GM18511 (cell line): ENCODE measurements around the gene CTAGE1.
"Not testable (repeated sequence)": the region's sequence is repeated elsewhere in the genome, so short reads cannot be mapped to it uniquely, and the experiment has no call there.

Source experiments
- ATAC-seq: cut with Tn5 transposase; IDR thresholded peaks from one replicate; pipeline ENCODE4 v1.9.1; 2021; ENCODE audit warnings: mild to moderate bottlenecking, moderate library complexity; ENCODE audit not compliant: unreplicated experiment

CTAGE1 gene

GRCh38 chr18:22417496-22418188 is at the start of gene CTAGE1:
CTAGE1 (minus strand) TSS chr18:22417915; CDS start chr18:22417811, 104 bp downstream.
- ATAC-seq: no peak

- no peak for ATAC-seq
Measured at GRCh38 chr18:22466608-22467395, 49.1 kb upstream of the CTAGE1 start.

- no peak for ATAC-seq
Measured at GRCh38 chr18:22465859-22466457, 48.2 kb upstream of the CTAGE1 start.

GRCh38 chr18:22463076-22463475 is 45.4 kb upstream of the CTAGE1 start:
- no peak for ATAC-seq

GRCh38 chr18:22459491-22459890 is 41.8 kb upstream of the CTAGE1 start:
- ATAC-seq: no peak

- ATAC-seq: no peak
Measured at GRCh38 chr18:22457524-22457923, 39.8 kb upstream of the CTAGE1 start.

- ATAC-seq: no peak
Measured at GRCh38 chr18:22456547-22456946, 38.8 kb upstream of the CTAGE1 start.

- ATAC-seq: no peak
Measured at GRCh38 chr18:22456116-22456480, 38.4 kb upstream of the CTAGE1 start.

- ATAC-seq: no peak
Measured at GRCh38 chr18:22455425-22456115, 37.9 kb upstream of the CTAGE1 start.

GRCh38 chr18:22453315-22453714 is 35.6 kb upstream of the CTAGE1 start:
- ATAC-seq: no peak

- ATAC-seq: no peak
Measured at GRCh38 chr18:22452226-22452668, 34.5 kb upstream of the CTAGE1 start.

GRCh38 chr18:22451796-22452195 is 34.1 kb upstream of the CTAGE1 start:
- no peak for ATAC-seq

- not testable (repeated sequence) for ATAC-seq
Measured at GRCh38 chr18:22450766-22451165, 33.1 kb upstream of the CTAGE1 start.

GRCh38 chr18:22450318-22450717 is 32.6 kb upstream of the CTAGE1 start:
- not testable (repeated sequence) for ATAC-seq

GRCh38 chr18:22449753-22450152 is 32.0 kb upstream of the CTAGE1 start:
- ATAC-seq: not testable (repeated sequence)

- no peak for ATAC-seq
Measured at GRCh38 chr18:22448238-22448637, 30.5 kb upstream of the CTAGE1 start.

- ATAC-seq: no peak
Measured at GRCh38 chr18:22447792-22448191, 30.1 kb upstream of the CTAGE1 start.

- no peak for ATAC-seq
Measured at GRCh38 chr18:22446911-22447310, 29.2 kb upstream of the CTAGE1 start.

- ATAC-seq: no peak
Measured at GRCh38 chr18:22446325-22446724, 28.6 kb upstream of the CTAGE1 start.

- no peak for ATAC-seq
Measured at GRCh38 chr18:22441638-22442037, 23.9 kb upstream of the CTAGE1 start.

GRCh38 chr18:22439447-22439846 is 21.7 kb upstream of the CTAGE1 start:
- no peak for ATAC-seq
